H4 (cell line): ENCODE results near the gene BCAS4. TPM values are rescaled to one million over a fixed set of nuclear protein-coding genes. Genes with fewer than 3 reads are reported as not detected.
A peak's percentile ranks its signal among the peaks of the same experiment; 100 is the strongest.

Experiments
- DNase-seq: peaks from one replicate; pipeline ENCODE4 v3.0.0-alpha.2; 2015; ENCODE audit warnings: low spot score
- total RNA-seq: library from RNA; depleted of rRNA; stranded (reverse); fragments of >200 nt; shearing (Covaris generic); gene quantifications from 2 replicates; pipeline ENCODE4 v1.2.3, GENCODE V29; 2014

The BCAS4 gene
- total RNA-seq, 1 experiment from 2014 or later = 11.1 TPM

DNA sequence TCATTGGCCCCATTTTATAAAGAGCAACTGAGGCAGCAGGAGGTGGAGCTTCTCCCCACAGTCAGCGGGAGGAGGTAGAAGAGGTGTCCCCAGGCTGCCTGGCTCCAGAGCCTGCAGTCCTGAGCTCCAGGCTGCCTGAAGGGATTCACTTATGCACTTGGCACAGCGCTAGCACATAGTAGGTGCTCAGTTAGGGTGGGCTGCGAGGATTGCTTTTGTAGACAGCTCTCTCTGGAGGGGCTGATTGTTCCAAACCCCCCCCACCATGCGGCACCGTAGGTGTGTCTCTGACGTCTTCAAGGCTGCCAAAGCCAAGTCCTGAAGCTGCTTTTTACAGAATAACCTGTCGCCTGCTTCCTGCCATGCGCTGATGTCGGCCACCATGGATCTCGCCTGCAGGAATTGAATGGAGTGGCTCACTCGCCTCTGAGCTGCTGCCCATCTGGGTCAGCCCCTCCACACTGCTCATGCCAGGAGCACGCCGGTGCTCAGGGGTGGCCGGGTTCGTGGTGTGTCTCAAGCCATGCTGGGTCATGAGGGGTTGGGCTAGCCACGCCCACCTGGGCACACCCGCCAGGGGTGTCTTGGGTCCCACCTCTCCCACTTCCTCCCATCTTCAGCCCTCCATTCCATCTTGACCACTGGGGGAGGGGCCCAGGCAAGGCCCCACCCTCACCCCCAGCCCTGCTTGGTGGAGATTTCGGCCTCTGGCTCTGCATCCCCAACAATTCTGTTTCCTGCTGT is 59.8 kb downstream of the BCAS4 start:
- DNase-seq = no peak

DNA sequence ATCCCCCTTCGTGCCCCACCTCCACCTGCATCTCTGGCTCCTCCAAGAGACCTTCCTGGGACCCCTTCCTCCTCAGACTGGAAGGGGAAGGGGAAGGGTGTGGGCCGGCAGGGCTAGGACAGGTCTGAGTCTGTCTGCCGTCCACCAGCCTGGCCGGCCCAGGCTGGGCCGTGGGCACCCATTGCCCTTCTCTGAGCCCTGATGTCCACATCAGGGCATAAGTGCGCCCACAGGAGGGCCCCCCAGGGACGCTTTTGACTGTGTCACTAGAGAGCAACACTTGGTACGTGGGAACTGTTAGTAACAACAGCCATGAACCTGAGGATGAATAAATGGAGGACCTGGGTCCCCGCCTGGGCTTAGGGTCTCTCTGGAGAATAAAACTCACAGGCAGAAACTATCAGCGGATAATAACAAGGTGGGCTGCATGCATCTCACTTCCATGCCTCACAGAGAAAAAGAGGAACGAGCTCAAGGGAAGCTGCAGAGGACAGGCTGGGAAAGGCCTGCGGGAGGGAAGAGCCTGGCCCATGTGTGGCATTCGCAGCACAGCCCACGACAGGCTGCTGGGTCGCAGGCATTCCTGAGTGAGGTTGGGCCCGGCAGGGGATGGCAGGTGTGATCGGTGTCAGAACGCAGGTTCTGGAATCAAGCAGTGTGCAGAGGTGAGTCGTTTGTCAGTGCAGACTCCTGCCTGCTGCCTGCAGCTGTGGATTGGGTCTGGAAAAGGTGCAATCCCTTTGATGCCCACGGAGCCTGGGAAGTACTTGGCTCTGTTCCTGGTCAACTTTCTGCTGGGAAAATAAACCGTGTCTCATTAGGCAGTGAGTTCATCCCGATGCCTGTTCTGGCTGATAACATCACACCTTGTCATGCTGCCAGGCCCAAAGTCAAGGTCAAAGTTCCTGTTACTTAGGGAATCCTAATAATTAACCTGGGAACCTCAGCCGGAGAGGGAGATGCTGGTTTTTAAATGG is 60.9 kb downstream of the BCAS4 start:
- no peak for DNase-seq

DNA sequence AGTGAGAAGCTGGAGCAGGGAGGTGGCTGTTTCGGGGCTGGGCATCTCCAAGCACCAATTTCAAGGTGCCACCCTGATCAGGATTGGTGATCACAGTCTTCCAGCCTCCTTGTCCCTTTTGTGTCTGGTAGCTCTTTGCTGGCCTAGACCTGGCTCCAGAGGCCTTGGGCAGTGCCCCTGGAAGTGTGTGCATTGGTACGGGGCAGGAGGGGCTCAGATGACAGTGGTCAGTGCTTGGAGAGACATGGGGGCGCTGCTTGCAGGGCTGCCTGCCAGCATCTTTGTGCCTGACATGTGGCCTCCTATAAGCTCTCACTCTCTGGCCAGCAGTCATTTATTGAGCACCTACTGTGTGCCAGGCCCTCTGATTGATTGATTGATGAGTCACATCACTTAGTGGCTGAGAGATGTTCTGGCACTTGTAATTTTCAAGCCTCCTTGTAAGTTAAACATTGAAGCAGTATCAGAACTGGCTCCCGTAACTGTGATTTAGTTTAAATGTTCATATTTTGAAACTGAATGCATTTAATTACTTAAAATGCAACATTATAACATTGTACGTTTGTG is 61.7 kb downstream of the BCAS4 start:
- no peak for DNase-seq

- DNase-seq = no peak
Measured at GRCh38 chr20:50857348-50857747, 62.5 kb downstream of the BCAS4 start.

DNA sequence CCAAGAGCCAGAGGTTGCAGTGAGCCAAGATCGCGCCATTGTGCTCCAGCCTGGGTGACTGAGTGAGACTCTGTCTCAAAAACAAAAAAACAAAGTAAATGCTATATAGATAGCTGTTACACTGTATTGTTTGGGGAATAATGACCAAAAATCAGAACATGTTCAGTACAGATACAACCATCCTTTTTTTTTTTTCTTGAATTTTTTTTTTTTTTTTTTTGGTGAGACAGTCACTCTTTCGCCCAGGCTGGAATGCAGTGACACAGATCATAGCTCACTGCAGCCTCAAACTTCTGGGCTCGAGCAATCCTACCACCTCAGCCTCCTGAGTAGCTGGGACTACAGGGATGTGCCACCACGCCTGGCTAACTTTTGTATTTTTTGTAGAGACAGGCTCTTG is 63.7 kb downstream of the BCAS4 start:
- DNase-seq = no peak

GRCh38 chr20:50859161-50859560 is 64.3 kb downstream of the BCAS4 start:
- DNase-seq = no peak

DNA sequence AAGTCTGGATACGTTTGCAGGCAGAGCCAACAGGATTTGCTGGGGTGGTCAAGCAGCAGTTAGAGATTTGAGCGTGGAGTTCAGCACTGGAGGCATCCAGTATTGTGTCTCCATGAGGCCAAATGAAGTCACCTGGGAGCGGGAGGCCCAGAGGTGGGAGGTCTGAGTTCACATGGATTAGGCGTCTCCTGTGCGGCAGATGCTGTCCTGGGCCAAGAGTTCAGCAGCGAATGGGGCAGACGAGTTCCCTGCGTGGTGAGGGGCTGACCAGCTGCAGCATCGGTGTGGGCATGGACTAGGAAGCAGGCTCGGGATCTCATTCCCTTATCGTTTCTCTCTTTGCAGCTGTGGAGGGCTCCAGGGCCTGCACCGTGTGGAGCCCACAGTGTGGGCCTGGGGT is 66.2 kb downstream of the BCAS4 start:
- no peak for DNase-seq

DNA sequence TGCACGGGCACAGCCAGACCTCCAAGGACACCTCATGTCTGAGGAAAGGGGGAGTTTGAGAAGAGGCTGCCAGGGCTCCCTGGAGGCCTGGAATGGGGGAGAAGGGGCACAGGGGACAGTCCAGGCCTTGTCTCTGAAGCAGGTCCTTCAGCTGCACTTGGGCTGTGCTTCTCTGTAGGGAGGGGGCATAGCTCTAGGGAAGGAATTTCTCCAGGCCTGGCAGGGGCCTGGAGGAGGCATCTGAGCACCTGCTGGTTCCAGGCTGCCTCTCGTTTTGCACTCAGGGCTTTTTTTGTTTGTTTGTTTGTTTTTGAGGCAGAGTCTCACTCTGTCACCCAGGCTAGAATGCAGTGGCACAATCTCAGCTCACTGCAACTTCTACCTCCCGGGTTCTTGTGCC is 67.7 kb downstream of the BCAS4 start:
- no peak for DNase-seq

DNA sequence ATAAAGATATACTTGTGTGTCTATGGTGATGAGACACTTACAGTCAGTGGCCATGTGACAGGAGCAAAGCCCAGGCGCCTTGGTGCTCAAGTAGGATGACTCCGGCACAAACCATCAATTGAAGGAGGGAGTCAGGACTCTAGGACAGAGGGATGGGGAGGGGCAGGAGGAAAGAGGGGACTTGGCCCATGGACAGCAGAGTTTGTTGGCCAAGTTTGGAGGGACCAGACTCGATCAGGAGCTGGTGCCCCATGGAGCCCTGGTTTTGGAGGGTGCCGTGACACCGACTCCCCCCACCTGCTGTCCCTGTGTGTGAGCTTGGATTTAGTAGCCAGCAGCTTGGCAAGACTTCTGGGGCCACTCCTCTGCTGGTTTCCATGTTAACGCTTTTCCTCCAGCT is 70.3 kb downstream of the BCAS4 start:
- no peak for DNase-seq

DNA sequence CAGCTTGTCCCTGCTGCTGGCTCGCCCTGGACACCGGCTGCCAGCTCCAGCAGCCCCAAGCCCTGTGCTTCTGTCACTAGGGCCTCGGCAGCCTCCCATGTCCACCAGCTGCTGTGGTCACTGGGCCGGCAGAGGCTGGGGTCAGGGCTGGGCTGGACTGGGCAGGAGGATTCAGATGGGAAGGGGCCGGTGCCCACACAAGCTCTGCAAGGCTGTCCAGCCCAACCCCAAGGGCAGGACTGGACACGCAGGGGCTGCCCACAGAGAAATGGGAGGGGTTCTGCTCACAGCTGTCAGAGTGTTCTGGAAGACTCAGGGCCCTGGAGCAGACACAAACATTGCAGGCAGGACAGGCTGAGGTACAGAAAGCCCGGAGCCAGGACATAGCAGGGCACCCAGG is 70.7 kb downstream of the BCAS4 start:
- DNase-seq = no peak

DNA sequence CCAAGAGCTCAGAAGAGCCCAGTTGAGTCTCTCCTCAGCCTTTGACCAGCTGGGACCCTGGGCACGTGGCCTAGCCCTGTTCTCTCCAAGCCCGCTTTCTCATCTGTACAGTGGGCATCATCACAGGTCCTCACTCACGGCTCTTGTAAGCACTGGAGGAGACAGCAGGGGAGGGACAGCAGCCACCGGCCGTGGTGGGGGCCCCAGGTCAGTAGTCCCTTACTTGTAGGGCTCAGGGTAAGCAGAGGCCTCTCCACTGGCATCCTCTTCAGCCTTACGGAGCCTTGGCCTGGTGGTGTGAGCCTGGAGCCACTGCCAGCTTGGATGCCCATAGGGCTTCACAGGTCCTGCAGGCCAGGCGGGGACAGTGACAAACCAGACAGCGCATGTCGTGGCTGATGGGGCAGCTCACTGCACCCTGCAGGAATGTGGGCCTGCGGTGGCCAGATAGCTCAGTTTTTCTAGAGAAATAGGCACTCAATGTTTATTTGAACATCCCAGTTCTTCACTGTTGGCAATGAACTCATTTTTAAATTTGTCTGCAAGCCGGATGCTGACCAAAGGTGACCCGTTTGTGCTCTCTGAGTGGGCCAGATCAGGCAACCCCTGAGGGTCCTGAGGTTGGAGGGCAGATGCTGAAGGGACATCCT is 71.3 kb downstream of the BCAS4 start:
- no peak for DNase-seq

DNA sequence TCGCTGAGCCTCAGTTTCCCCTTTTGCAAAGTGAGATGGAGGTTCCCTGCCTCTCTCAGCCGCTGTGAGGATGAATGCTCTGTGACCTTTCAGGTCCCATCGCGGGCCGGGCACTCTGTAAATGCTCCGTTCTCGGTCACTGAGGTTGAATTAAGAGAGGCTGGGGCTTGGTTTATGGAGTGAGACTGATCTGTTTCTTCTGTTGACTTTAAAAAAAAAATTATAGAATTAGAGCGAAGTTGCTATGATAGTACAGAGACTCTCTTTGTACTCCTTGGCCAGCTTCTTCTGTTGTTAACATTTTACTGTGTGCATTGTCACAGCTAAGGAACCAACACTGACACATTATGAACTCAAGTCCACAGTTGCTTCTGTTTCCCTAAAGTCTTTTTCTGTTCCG is 72.0 kb downstream of the BCAS4 start:
- no peak for DNase-seq

GRCh38 chr20:50867805-50868204 is 72.9 kb downstream of the BCAS4 start:
- DNase-seq = no peak

- DNase-seq = peak; percentile 24
Measured at GRCh38 chr20:50868509-50869495, 73.9 kb downstream of the BCAS4 start.

- no peak for DNase-seq
Measured at GRCh38 chr20:50870561-50871161, 75.8 kb downstream of the BCAS4 start.

- DNase-seq = no peak
Measured at GRCh38 chr20:50872560-50873425, 77.9 kb downstream of the BCAS4 start.

DNA sequence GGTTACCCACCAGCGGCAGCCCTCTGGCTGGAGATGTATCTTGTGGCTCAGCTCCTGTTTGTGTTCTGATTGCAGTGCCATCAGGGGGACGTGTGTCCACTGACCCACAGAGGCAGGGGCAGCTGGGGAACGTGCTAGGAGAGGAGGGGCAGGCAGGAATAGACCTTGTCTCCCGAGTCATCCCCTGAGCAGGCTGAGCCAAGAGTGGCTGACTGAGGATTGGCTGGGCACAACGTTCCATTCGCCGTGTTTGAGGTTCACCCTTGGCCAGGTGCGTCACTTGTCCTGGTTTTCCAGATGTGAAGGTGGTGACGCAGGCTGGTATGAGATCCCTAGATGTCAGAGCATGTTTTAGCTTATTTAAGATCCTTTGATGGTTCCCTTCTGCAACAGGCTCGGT is 78.7 kb downstream of the BCAS4 start:
- no peak for DNase-seq

- DNase-seq = no peak
Measured at GRCh38 chr20:50874111-50874757, 79.4 kb downstream of the BCAS4 start.
